ENCODE results near the gene TNFRSF4. TPM values are rescaled to one million over a fixed set of nuclear protein-coding genes. Genes with fewer than 3 reads are reported as not detected.
"Not testable (repeated sequence)": the region's sequence is repeated elsewhere in the genome, so short reads cannot be mapped to it uniquely, and the experiment has no call there.

TNFRSF4 gene
- total RNA-seq, 1 donor from 2014 or later = 7.7 TPM

- TF ChIP-seq CTCF (IDR thresholded peaks at IDR 0.05) = no peak
- H3K27ac ChIP-seq = no peak overlapping the region
- no peaks in the 10 kb centered on the region for H3K36me3 ChIP-seq
- H3K4me1 ChIP-seq = no peaks in the 10 kb centered on the region
- ATAC-seq (no peak), DNase-seq (no peak)
- intact Hi-C loops (cut with DNase I) = no loop called here
- peaks cover 16% of the 10 kb centered on the region for H3K27me3 ChIP-seq
- no peaks in the 10 kb centered on the region for H3K9me3 ChIP-seq
- H3K4me3 ChIP-seq = no peak overlapping the region
Measured at GRCh38 chr1:1178794-1179331, 35.1 kb downstream of the TNFRSF4 start.

DNA sequence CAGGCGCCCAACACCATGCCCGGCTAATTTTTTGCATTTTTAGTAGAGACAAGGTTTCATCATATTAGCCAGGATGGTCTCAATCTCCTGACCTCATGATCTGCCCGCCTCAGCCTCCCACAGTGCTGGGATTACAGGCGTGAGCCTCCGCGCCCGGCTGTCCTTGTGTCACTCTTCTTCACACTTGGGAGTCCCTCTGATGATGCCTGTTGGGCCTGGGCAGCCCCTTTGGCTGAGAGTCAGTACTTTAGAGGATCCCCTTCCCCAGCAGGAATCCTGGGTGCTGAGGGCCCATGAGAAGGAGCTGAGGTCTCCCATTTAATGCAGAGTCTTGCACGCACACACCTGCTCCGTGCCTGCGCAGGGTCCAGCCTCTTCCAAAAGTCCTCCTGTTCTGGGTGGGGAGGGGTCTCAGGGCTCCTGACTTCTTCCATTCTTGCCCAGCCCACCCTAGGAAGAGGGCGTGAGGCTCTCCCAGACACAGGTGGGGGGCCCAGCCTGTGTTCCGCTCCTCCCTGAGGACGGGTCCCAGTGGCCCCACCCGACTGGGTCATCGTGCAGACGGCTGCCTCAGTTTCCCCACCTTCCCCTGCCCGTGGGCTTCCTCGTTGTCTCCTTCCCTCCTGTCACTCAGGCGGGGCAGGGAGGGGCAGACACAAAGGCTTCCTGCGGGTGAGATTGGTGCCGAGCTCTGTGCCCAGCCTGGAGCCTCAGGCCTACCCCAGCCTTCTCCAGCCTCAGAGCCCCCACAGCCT, 36.3 kb downstream of the TNFRSF4 start:
- DNase-seq (no peak), ATAC-seq (no peak)
- no peak overlapping the region for H3K27ac ChIP-seq
- H3K4me3 ChIP-seq = no peak overlapping the region
- no peak for TF ChIP-seq CTCF (IDR thresholded peaks at IDR 0.05)
- peaks cover 28% of the 10 kb centered on the region for H3K27me3 ChIP-seq
- H3K9me3 ChIP-seq = no peaks in the 10 kb centered on the region
- intact Hi-C loops (cut with DNase I) = no loop called here
- no peaks in the 10 kb centered on the region for H3K4me1 ChIP-seq
- no peaks in the 10 kb centered on the region for H3K36me3 ChIP-seq

DNA sequence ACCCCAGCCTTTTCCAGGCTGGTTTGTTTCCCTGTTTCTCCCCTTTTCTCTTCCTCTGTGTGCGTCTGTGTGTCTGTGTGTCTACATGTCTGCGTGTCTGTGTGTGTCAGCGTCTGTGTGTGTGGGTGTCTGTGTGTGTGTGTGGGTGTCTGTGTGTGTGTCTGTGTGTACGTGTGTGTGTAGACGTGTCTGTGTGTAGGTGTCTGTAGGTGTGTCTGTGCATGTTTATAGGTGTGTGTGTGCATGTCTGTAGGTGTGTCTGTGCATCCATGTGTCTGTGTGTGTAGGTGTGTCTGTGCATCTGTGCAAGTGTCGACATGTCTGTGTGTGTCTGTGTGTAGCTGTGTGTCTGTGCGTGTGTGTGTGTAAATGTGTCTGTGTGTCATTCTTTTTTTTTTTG, 37.0 kb downstream of the TNFRSF4 start:
- TF ChIP-seq CTCF (IDR thresholded peaks at IDR 0.05) = no peak
- no peak for ATAC-seq
- no peaks in the 10 kb centered on the region for H3K36me3 ChIP-seq
- no peaks in the 10 kb centered on the region for H3K9me3 ChIP-seq
- no peak overlapping the region for H3K4me3 ChIP-seq
- intact Hi-C loops (cut with DNase I) = no loop called here
- H3K27ac ChIP-seq = no peak overlapping the region
- no peak for DNase-seq
- H3K4me1 ChIP-seq = no peaks in the 10 kb centered on the region
- H3K27me3 ChIP-seq = peaks cover 35% of the 10 kb centered on the region

DNA sequence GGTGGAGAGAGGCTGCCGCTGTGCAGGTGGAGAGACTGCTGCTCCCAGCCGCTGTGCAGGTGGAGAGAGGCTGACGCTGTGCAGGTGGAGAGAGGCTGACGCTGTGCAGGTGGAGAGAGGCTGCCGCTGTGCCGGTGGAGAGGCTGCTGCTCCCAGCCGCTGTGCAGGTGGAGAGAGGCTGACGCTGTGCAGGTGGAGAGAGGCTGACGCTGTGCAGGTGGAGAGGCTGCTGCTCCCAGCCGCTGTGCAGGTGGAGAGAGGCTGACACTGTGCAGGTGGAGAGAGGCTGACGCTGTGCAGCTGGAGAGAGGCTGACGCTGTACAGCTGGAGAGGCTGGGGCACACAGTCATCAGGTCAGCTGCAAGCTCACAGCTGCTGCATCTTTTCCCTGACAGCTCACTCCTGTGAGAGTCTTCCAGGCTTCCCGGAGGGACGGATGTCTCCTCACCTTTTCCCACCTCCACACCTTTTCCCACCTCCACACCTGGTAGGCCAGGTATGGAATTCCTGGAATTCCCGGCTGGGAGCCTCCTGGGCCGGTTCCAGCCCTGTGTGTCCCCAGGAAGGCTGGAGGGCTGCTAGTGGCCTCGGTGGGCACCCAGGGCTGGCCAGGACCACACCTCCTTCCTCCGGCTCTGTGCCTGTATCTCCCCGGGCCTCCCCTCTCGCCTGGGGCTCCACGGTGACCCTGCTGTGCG, 37.7 kb downstream of the TNFRSF4 start:
- H3K9me3 ChIP-seq; H3K4me3 ChIP-seq; H3K4me1 ChIP-seq; H3K27ac ChIP-seq; intact Hi-C loops (cut with DNase I); DNase-seq; ATAC-seq; H3K36me3 ChIP-seq: not testable (repeated sequence)
- peaks cover 43% of the 10 kb centered on the region for H3K27me3 ChIP-seq

DNA sequence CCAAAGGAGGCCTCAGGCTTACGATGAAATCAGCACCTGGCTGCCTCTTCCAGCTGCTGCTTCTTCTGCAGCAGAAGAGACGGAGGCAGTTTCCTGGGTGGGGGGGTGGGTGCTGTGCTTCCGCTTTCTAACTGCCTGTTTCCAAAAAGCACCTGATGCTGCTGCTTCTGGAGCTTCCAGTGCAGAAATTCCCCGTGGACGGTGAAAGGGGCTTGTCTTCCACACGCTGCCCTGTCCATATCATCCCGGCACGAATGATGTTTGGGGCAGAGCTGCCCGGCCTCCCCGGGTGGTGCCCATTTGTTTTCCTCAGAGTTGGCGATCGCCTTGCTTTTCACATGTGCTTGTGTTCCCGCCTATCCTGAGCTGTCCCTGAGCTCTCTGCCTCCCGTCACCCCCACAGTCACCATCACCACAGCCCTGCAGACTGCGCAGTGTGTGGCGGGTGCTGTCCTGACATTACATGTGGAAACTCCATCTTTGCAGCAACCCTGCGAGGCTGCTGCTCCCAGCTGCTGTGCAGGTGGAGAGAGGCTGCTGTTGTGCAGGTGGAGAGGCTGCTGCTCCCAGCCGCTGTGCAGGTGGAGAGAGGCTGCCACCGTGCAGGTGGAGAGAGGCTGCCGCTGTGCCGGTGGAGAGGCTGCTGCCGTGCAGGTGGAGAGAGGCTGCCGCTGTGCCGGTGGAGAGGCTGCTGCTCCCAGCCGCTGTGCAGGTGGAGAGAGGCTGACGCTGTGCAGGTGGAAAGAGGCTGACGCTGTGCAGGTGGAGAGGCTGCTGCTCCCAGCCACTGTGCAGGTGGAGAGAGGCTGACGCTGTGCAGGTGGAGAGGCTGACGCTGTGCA, 38.5 kb downstream of the TNFRSF4 start:
- no peak for ATAC-seq
- Histone ChIP-seq H3K27me3 (peaks cover 47% of the 10 kb centered on the region), H3K9me3 (no peaks in the 10 kb centered on the region), H3K4me1 (no peaks in the 10 kb centered on the region), H3K36me3 (no peaks in the 10 kb centered on the region), H3K27ac (no peak overlapping the region), H3K4me3 (no peak overlapping the region)
- no peak for TF ChIP-seq CTCF (IDR thresholded peaks at IDR 0.05)
- intact Hi-C loops (cut with DNase I) = no loop called here
- DNase-seq = no peak
